SU-DHL-6 (cell line): ENCODE data around the gene PRICKLE2.

Experiments used
- H2AFZ ChIP-seq: fragments of 200-600 bp; sonication (generic); 2 replicates; pipeline ENCODE4 v1.6.1; 2014; ENCODE audit warnings: low read depth, mild to moderate bottlenecking, moderate library complexity, mixed read lengths, antibody characterized with exemption, low read length; ENCODE audit not compliant: severe bottlenecking
- H3F3A ChIP-seq: fragments of 200-600 bp; shearing (Covaris generic); 2 replicates; pipeline ENCODE4 v1.6.0; 2016; ENCODE audit warnings: antibody characterized with exemption, mild to moderate bottlenecking; ENCODE audit not compliant: insufficient read depth
- H3K27ac ChIP-seq: fragments of 200-600 bp; sonication (generic); 2 replicates; pipeline ENCODE4 v1.5.1; 2016; ENCODE audit warnings: low read depth, mild to moderate bottlenecking, low read length, moderate library complexity, mixed read lengths
- H3K27me3 ChIP-seq: fragments of 200-600 bp; sonication (generic), shearing (Covaris generic); 2 replicates; pipeline ENCODE4 v1.6.0; 2014; ENCODE audit warnings: mild to moderate bottlenecking, low read length
- H3K36me3 ChIP-seq: fragments of 200-600 bp; sonication (generic); 2 replicates; pipeline ENCODE4 v1.6.1; 2014; ENCODE audit warnings: mild to moderate bottlenecking, low read length, mixed read lengths
- H3K4me2 ChIP-seq: fragments of 300-600, 200-600 bp; shearing (Covaris generic), sonication (generic); 2 replicates; pipeline ENCODE4 v1.6.0; 2014; ENCODE audit warnings: low read length, low read depth, mild to moderate bottlenecking; ENCODE audit not compliant: poor library complexity, severe bottlenecking
- H3K4me3 ChIP-seq: fragments of 200-600 bp; sonication (generic); 2 replicates; pipeline ENCODE4 v1.5.1; 2014; ENCODE audit warnings: antibody characterized with exemption, low read length, mild to moderate bottlenecking, mixed read lengths; ENCODE audit not compliant: insufficient read depth, poor library complexity, severe bottlenecking
- H3K79me2 ChIP-seq: fragments of 200-600 bp; sonication (generic); 2 replicates; pipeline ENCODE4 v1.6.1; 2014; ENCODE audit warnings: mild to moderate bottlenecking, low read length, moderate library complexity; ENCODE audit not compliant: insufficient read depth
- H3K9ac ChIP-seq: fragments of 200-600 bp; sonication (generic); 2 replicates; pipeline ENCODE4 v1.7.0; 2014; ENCODE audit warnings: mild to moderate bottlenecking, low read length
- H3K9me2 ChIP-seq: fragments of 200-600 bp; sonication (generic); replicated peaks from 2 replicates; pipeline ENCODE4 v1.6.1; 2014; ENCODE audit warnings: low read length; ENCODE audit not compliant: insufficient read depth
- H3K9me3 ChIP-seq: fragments of 200-600 bp; sonication (generic); 2 replicates; pipeline ENCODE4 v1.6.1; 2014; ENCODE audit warnings: low read length, mixed read lengths; ENCODE audit not compliant: insufficient read depth
- H4K20me1 ChIP-seq: fragments of 200-600 bp; sonication (generic); 2 replicates; pipeline ENCODE4 v1.6.1; 2014; ENCODE audit warnings: low read depth, mild to moderate bottlenecking, antibody characterized with exemption, low read length, moderate library complexity, mixed read lengths
- CTCF ChIP-seq: fragments of 200-600 bp; sonication (generic); IDR thresholded peaks from one replicate; pipeline ENCODE4 v1.5.1; 2017; ENCODE audit warnings: antibody characterized with exemption, mild to moderate bottlenecking, low read length, moderate library complexity; ENCODE audit not compliant: insufficient read depth, poor library complexity, severe bottlenecking
- EZH2phosphoT487 ChIP-seq: fragments of 200-600 bp; sonication (generic), shearing (Covaris generic); conservative IDR thresholded peaks from 2 replicates; pipeline ENCODE4 v1.6.1; 2018; ENCODE audit warnings: mild to moderate bottlenecking, antibody characterized with exemption, low read length, moderate library complexity, mixed read lengths

The PRICKLE2 gene

GRCh38 chr3:64143409-64144130 lies 81.7 kb downstream of the PRICKLE2 start:
- no peaks in the 10 kb centered on the region for H3K36me3 ChIP-seq
- no peak overlapping the region for H3K4me3 ChIP-seq
- no peak for TF ChIP-seq CTCF
- TF ChIP-seq EZH2phosphoT487, result no peak
- H3K27me3 ChIP-seq, result no peaks in the 10 kb centered on the region
- no peak overlapping the region for H3K27ac ChIP-seq
- H3K9me2 ChIP-seq, result no peaks in the 10 kb centered on the region
- no peaks in the 10 kb centered on the region for H3K79me2 ChIP-seq
- H3K9ac ChIP-seq, result no peak overlapping the region
- H3F3A ChIP-seq, result no peaks in the 10 kb centered on the region
- no peaks in the 10 kb centered on the region for H4K20me1 ChIP-seq
- no peak overlapping the region for H3K4me2 ChIP-seq
- H3K9me3 ChIP-seq, result no peaks in the 10 kb centered on the region
- no peak overlapping the region for H2AFZ ChIP-seq

DNA sequence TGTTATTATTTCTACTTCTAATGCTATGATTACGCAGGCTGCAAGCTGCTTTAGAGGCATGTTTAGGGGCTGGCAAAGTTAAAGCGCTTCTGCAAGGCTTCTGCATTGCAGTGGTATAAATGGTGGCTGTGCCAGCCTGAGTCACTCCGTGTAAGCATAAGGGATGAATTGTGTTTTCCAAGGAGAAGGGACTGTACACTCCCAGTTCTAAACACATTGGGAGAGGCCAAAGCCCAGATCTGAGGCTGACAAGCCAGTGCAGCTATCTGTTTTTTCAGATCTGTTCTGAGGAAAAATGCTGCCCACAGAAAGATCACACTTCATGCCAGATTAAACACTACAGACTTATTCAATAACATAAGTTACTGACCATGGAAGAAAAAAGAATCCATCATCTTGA lies 83.8 kb downstream of the PRICKLE2 start:
- no peak for TF ChIP-seq EZH2phosphoT487
- TF ChIP-seq CTCF, result no peak
- no peak overlapping the region for H2AFZ ChIP-seq
- no peaks in the 10 kb centered on the region for H3F3A ChIP-seq
- H3K27me3 ChIP-seq, result no peaks in the 10 kb centered on the region
- no peaks in the 10 kb centered on the region for H3K36me3 ChIP-seq
- H4K20me1 ChIP-seq, result no peaks in the 10 kb centered on the region
- no peaks in the 10 kb centered on the region for H3K79me2 ChIP-seq
- H3K9ac ChIP-seq, result no peak overlapping the region
- H3K9me3 ChIP-seq, result no peaks in the 10 kb centered on the region
- no peak overlapping the region for H3K4me2 ChIP-seq
- no peak overlapping the region for H3K27ac ChIP-seq
- H3K4me3 ChIP-seq, result no peak overlapping the region
- no peaks in the 10 kb centered on the region for H3K9me2 ChIP-seq

DNA sequence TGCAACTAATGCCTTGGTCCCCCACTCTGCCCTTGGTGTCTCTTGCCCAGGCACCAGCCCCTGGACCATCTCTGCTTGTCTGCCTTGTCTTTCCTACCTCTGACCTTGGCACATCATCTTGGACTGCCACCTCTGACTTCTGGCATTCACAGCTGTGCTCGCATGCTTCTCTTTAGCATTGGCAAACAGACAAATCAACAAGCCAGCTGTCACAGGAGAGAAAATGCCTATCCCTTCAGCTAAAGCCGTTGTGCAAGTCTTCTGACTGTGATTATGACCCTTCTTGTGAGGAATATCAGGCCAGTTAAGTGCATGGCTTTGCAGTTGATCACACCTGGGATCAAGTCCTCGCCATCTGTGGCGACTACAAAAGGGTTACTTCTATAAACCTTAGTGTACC lies 84.6 kb downstream of the PRICKLE2 start:
- H3K36me3 ChIP-seq, result no peaks in the 10 kb centered on the region

More for the DNA sequence above, 84.6 kb downstream of the PRICKLE2 start:
- Histone ChIP-seq H2AFZ (no peak overlapping the region), H3K9ac (no peak overlapping the region), H3K9me2 (no peaks in the 10 kb centered on the region), H3K9me3 (no peaks in the 10 kb centered on the region), H3K27ac (no peak overlapping the region), H4K20me1 (no peaks in the 10 kb centered on the region), H3K79me2 (no peaks in the 10 kb centered on the region), H3K4me2 (no peak overlapping the region), H3K4me3 (no peak overlapping the region), H3F3A (no peaks in the 10 kb centered on the region), H3K27me3 (no peaks in the 10 kb centered on the region)
- TF ChIP-seq EZH2phosphoT487 (no peak), CTCF (no peak)
